GM21526 (cell line): ENCODE results near the gene ZNG1B.
"Not testable (repeated sequence)": the region's sequence is repeated elsewhere in the genome, so short reads cannot be mapped to it uniquely, and the experiment has no call there.

ENCODE experiments used
- ATAC-seq: cut with Tn5 transposase; IDR thresholded peaks from one replicate; pipeline ENCODE4 v1.9.1; 2021; ENCODE audit warnings: moderate library complexity; ENCODE audit not compliant: unreplicated experiment, low FRiP score

Gene ZNG1B

GRCh38 chr2:113503094-113504042 is 65.9 kb downstream of the ZNG1B start:
- peak; percentile 53 for ATAC-seq

DNA sequence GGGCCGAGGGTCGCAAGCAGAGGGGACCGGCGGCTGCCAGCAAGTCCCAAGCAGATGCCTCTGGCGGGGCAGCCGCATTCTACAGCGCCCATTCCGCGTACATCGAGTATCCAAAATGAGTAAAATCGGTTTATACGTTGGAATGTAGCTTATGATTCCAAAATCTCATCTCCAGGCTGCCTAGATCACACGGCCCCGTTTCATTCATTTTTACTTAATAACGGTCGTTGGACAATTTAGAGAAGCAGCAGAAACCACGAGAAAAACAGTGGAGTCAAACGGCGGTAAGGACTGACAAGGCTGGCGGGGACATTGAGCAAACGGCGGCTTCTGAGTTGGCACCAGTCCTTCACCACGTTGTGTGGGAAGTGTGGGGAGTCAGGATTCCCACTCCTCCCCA is 66.6 kb downstream of the ZNG1B start:
- ATAC-seq = not testable (repeated sequence)

- not testable (repeated sequence) for ATAC-seq
Observed at GRCh38 chr2:113507394-113508140, 70.1 kb downstream of the ZNG1B start.

DNA sequence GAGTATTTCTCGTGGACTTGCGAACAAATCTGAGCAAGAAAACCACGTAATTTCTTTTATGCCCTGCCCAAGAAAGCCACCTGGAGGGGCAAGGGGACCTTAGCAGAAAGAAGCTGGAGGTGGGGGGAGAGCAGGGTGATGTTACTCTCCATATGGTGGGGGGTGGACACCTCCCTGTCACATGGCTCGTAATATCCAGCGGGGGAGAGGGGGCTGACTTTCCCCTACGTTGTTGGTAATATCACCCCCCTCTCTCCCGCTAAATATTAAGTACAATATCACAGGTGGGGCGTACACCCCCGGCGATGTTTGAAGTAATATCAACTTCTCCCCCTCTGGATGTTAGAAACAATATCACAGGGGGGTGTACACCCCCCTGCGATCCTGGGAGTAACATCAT is 70.7 kb downstream of the ZNG1B start:
- not testable (repeated sequence) for ATAC-seq

DNA sequence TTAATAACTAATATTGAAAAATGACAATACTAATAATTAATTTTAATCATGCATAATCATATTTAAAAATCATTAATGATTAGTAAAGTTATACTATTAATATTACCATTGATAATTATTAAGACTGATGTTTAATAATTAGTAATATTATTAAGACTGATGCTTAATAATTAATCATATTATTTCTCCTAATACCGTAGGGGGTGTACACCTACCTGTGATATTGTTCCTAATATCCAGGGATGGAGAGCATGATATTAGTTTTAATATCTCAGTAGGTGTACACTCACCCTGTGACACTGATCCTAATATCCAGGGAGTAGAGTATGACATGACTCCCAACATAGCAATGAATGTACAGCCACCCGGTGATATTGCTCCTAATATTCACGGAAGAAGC is 73.4 kb downstream of the ZNG1B start:
- ATAC-seq = not testable (repeated sequence)

- not testable (repeated sequence) for ATAC-seq
Observed at GRCh38 chr2:113511859-113512258, 74.4 kb downstream of the ZNG1B start.

DNA sequence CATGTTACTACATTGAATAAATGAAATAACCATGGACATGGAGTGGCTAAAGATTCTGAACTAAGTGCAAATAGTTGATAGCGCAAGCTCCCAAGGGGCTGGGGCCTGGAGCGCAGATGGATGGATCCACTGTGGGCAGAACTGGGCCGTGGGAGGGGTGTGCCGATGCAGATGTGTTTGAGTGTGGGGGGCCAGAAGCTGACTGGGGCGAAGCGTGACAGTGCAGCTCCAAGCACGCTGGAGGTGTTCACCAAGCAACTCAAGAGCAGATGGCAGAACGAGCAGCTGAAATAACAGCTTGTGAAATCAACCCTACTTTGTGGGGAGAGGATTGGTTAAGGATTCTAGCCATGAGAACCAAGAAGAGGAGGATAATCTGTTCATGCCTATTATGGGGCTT is 78.0 kb downstream of the ZNG1B start:
- not testable (repeated sequence) for ATAC-seq

GRCh38 chr2:113515995-113516394 is 78.5 kb downstream of the ZNG1B start:
- not testable (repeated sequence) for ATAC-seq

DNA sequence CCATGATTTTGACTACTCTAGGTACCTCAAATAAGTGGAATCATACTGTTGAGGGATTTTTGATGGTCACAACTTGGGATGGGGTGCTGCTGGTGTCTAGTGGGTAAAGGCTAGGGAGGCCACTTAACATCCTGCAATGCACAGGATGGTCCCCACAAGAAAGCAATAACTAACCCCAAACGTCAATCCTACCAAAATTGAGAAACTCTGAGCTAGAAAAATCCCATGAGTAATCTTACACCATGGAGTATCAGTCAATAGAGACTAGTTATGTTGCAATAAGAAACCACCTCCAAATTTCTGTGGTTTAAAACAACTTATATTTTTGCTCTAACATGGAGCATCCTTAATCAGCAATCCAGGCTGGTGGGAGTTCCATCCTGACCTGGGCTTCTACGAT is 79.5 kb downstream of the ZNG1B start:
- not testable (repeated sequence) for ATAC-seq

- ATAC-seq = not testable (repeated sequence)
Observed at GRCh38 chr2:113520837-113521236, 83.3 kb downstream of the ZNG1B start.

DNA sequence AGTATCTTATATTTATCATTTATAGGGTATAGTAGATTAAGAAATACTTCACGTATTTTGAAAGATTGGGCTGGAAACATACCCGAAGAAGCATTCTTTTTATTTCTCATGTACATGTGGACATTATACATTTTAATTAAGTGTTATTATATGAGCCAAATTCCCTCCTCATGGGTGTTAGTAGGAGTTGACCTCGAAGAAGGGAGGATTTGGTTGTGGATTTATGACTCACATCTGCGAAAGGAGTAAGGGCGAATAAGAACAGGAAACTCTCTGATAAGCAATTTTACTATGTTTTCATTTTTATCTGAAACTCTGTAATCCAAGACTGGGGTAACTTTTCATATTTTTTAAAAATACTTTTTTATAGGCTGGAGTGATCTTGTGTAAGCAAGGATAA is 84.0 kb downstream of the ZNG1B start:
- not testable (repeated sequence) for ATAC-seq

- not testable (repeated sequence) for ATAC-seq
Observed at GRCh38 chr2:113524986-113525385, 87.5 kb downstream of the ZNG1B start.

- ATAC-seq = not testable (repeated sequence)
Observed at GRCh38 chr2:113527350-113528045, 90.0 kb downstream of the ZNG1B start.

DNA sequence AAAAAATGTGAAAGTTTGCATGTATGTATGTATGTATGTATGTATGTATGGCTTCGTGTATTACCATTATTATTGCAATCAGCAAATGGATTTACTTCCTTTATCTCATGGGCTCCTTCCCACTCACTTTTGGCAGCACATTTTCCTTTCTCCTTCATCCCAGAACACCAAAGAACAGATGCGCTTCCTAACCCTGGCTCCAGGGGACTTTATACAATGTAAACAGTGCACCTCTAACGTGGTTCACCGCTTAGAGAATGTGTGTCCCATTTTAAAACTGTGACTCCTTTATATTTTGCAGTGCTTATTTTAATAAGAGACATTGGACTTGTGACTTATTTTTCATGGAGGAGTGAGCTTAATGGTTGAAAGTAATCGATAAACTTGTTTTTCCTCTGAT is 90.6 kb downstream of the ZNG1B start:
- ATAC-seq = not testable (repeated sequence)

DNA sequence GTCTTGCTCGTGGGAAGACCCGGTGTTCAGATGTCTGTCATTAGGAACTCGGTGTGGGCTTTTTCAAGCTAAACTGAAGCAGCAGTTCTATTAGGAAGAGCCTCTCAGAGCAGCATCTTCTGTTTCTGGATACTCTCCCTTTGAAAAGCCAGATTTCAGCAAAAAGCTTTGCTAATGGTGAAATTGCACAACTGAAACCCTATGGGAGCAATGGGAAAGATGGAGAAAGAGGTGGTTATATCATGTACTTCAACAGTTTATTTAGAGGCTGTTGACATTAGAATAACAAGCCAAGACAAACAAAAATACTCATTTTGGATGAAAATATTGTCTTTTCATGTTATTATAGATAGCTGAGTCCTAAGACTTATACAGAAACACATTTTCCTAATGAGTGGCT is 91.4 kb downstream of the ZNG1B start:
- ATAC-seq = not testable (repeated sequence)

GRCh38 chr2:113532991-113533390 is 95.5 kb downstream of the ZNG1B start:
- ATAC-seq = not testable (repeated sequence)

DNA sequence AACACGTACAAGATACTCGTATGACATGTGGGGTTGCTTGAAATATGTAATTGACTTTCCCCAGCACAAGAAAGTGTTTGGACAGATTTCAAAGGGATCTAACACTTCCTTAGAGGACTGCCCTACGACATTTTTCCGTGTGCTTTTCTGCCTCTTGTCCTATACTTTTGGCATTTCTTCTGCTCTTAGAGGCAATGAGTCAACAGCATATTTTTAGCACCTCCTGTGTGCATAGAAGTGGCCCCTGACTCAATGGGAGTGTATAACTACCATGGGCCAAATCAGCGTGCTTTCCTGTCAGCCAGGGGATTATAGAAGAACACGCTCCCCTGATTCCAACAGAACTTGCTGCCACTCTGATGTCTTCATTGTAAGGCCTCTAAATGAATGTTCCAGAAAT is 99.1 kb downstream of the ZNG1B start:
- not testable (repeated sequence) for ATAC-seq

- ATAC-seq = not testable (repeated sequence)
Observed at GRCh38 chr2:113540834-113541203, 103.3 kb downstream of the ZNG1B start.

GRCh38 chr2:113541204-113541975 is 103.9 kb downstream of the ZNG1B start:
- not testable (repeated sequence) for ATAC-seq

DNA sequence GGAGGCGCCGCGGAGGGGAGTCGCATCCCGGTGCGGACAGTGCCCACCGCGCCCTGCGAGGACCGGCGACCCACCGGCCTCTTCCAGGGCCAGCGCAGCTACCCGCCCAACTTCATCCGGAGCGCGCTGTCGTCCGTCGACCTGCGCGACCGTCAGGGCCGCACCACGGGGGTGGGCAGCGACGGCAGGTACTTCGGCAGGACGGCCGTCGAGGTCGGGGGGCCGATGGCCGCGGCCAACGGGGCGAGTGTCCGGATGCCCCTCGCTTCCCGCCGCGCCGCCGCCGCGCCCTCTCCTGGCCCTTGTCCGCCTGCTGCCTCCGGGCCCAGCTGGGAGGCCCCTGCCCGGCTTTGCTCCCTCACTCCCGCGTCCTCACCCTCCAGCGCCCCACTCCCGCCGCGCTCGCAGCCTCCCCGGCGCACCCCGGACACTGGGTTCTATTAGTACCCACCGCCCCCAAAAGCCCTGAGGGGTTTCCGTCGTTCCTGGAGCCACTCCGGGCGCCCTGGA is 104.5 kb downstream of the ZNG1B start:
- ATAC-seq = not testable (repeated sequence)
